ENCODE results near the gene ST8SIA6. TPM values are rescaled to one million over a fixed set of nuclear protein-coding genes. Genes with fewer than 3 reads are reported as not detected.
"Not testable (repeated sequence)": the region's sequence is repeated elsewhere in the genome, so short reads cannot be mapped to it uniquely, and the experiment has no call there.

ST8SIA6 gene
- total RNA-seq, 2 donors from 2014 or later, result 1.5 to 8.9 TPM

DNA sequence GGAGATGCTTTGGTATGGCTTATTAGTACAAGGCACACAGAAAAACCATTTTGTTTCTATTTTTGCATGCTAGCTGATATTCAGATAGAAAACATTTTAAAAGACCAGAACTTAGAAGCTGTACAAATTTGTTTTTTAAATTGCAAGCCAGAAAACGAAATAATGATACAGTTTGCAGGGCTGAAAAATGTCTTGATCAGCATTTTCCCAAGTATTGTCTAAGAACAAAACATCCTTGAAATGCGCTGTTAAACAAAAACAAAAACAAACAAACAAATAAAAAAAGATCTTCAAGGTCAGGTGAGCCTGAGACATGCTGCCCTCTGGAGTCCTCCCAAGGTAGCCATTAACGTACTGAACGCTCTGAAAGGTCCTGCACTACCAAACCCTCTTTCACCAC lies 128.0 kb downstream of the ST8SIA6 start:
- DNase-seq (ENCODE audit: low spot score) (no peak), ATAC-seq (ENCODE audit: insufficient number of reproducible peaks, low FRiP score, low read depth) (no peak)
- no peaks in the 10 kb centered on the region for H3K9me3 ChIP-seq
- H3K4me3 ChIP-seq, result no peak overlapping the region
- no peaks in the 10 kb centered on the region for H3K36me3 ChIP-seq
- TF ChIP-seq CTCF (IDR thresholded peaks at IDR 0.05), result no peak
- H3K4me1 ChIP-seq (ENCODE audit: control insufficient read depth in 1 of 2, low read depth in 2 of 2), result no peaks in the 10 kb centered on the region
- H3K27ac ChIP-seq, result no peak overlapping the region
- no peaks in the 10 kb centered on the region for H3K27me3 ChIP-seq (replicated peaks; ENCODE audit: insufficient read depth)

DNA sequence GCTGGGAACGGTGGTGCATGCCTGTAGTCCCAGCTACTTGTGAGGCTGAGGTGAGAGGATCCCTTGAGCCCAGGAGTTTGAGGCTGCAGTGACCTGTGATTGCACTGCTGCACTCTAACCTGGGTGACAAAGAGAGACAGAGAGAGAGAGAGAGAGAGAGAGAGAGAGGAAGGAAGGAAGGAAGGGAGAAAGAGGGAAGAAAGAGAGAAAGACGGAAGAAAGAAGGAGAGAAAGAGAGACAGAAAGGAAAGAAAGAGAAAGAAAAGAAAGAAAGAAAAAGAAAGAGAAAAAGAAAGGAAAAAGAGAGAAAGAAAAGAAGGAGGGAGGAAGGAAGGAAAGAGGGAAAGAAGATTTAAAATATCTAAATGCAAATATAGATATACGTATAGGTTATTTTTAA lies 132.4 kb downstream of the ST8SIA6 start:
- ATAC-seq (ENCODE audit: insufficient number of reproducible peaks, low FRiP score, low read depth); H3K27ac ChIP-seq; H3K9me3 ChIP-seq; DNase-seq (ENCODE audit: low spot score); H3K27me3 ChIP-seq (replicated peaks; ENCODE audit: insufficient read depth); H3K4me3 ChIP-seq; H3K4me1 ChIP-seq (ENCODE audit: control insufficient read depth in 1 of 2, low read depth in 2 of 2); H3K36me3 ChIP-seq: not testable (repeated sequence)

DNA sequence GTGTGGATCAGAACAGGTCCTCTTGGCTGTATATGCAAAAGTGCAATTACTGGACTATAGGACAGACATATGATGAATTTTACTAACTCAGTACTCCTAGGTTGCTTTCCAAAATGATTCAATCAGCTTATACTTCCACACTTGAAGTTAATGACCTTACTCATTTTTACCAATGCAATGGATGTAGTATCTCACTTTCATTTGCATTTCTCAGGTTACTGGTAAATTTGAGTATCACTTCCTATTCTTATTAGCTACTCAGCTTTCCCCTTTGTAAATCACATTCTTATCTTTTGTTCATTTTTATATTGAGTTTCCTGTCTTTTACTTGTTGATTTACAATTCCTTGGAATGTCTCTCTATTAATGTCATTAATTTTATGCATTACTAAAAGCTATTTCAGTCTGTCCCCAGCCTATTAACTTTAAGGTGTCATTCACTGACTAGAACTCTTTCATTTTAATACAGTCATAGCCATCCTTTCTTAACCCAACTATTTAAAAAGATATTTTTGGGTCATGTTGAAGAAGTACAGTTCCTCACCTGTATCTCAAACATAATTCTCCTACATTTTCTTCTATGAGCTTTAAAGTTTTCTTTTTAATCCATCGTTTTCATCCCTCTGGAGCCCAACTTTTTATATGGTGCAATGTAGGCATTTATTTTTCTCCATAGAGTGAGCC lies 137.8 kb downstream of the ST8SIA6 start:
- no peak overlapping the region for H3K4me3 ChIP-seq
- DNase-seq (ENCODE audit: low spot score), result no peak
- no peaks in the 10 kb centered on the region for H3K9me3 ChIP-seq
- no peak overlapping the region for H3K27ac ChIP-seq
- H3K27me3 ChIP-seq (replicated peaks; ENCODE audit: insufficient read depth), result no peaks in the 10 kb centered on the region
- H3K36me3 ChIP-seq, result no peaks in the 10 kb centered on the region
- H3K4me1 ChIP-seq (ENCODE audit: control insufficient read depth in 1 of 2, low read depth in 2 of 2), result no peaks in the 10 kb centered on the region
- ATAC-seq (ENCODE audit: insufficient number of reproducible peaks, low FRiP score, low read depth), result no peak
- no peak for TF ChIP-seq CTCF (IDR thresholded peaks at IDR 0.05)

DNA sequence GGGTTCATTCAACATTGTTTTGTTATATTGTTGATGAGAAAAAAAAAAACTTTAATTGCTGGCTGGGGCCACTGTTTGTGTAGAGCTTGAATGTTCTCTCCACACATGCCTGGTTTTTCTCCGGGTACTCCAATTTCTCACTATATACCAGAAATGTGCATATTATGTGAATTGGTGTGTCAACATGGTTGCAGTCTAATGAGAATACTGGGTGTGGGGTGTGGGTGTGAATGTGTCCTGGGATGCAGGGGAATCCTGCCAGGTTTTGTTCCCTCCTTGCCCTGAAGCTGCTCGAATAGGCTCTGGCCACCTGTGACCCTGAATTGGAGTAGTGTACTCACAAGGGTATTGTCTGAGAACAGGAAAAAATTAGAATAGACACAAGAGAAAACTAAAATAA lies 145.0 kb downstream of the ST8SIA6 start:
- Histone ChIP-seq H3K27ac (no peak overlapping the region), H3K4me3 (no peak overlapping the region), H3K4me1 (ENCODE audit: control insufficient read depth in 1 of 2, low read depth in 2 of 2) (no peaks in the 10 kb centered on the region), H3K9me3 (no peaks in the 10 kb centered on the region), H3K27me3 (replicated peaks; ENCODE audit: insufficient read depth) (no peaks in the 10 kb centered on the region), H3K36me3 (no peaks in the 10 kb centered on the region)
- no peak for TF ChIP-seq CTCF (IDR thresholded peaks at IDR 0.05)
- no peak for ATAC-seq (ENCODE audit: insufficient number of reproducible peaks, low FRiP score, low read depth)
- no peak for DNase-seq (ENCODE audit: low spot score)

- H3K27me3 ChIP-seq (replicated peaks; ENCODE audit: insufficient read depth), result no peaks in the 10 kb centered on the region
- H3K36me3 ChIP-seq, result no peaks in the 10 kb centered on the region
- no peak overlapping the region for H3K27ac ChIP-seq
- no peaks in the 10 kb centered on the region for H3K4me1 ChIP-seq (ENCODE audit: control insufficient read depth in 1 of 2, low read depth in 2 of 2)
- no peaks in the 10 kb centered on the region for H3K9me3 ChIP-seq
- DNase-seq (ENCODE audit: low spot score) (no peak), ATAC-seq (ENCODE audit: insufficient number of reproducible peaks, low FRiP score, low read depth) (no peak)
- no peak overlapping the region for H3K4me3 ChIP-seq
- TF ChIP-seq CTCF (IDR thresholded peaks at IDR 0.05), result no peak
Measured at GRCh38 chr10:17307123-17307522, 147.3 kb downstream of the ST8SIA6 start.

DNA sequence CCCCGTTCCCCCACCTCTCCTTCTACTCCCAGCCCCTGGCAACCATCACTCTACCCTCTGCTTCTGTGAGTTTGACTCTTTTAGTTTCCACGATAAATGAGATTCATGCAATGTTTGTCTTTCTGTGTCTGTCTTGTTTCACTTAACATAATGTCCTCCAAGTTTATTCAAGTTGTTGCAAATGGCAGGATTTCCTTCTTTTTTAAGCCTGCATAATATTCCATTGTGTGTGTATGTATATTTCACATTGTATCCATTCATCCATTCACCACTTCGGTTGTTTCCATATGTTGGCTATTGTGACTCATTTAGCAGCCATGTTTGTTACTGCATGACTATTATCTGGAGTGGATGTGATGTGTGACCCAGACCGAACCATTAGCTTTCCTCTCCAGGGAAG lies 162.0 kb downstream of the ST8SIA6 start:
- no peaks in the 10 kb centered on the region for H3K27me3 ChIP-seq (replicated peaks; ENCODE audit: insufficient read depth)
- DNase-seq (ENCODE audit: low spot score), result no peak
- TF ChIP-seq CTCF (IDR thresholded peaks at IDR 0.05), result no peak
- no peaks in the 10 kb centered on the region for H3K9me3 ChIP-seq
- no peak overlapping the region for H3K4me3 ChIP-seq
- no peaks in the 10 kb centered on the region for H3K36me3 ChIP-seq
- H3K4me1 ChIP-seq (ENCODE audit: control insufficient read depth in 1 of 2, low read depth in 2 of 2), result no peaks in the 10 kb centered on the region
- ATAC-seq (ENCODE audit: insufficient number of reproducible peaks, low FRiP score, low read depth), result no peak
- no peak overlapping the region for H3K27ac ChIP-seq

All from thoracic aorta (tissue), 2 donors.